GM21619 (cell line): ENCODE results near the gene GRIN2D.

ENCODE experiments used
- ATAC-seq: cut with Tn5 transposase; IDR thresholded peaks from one replicate; pipeline ENCODE4 v1.9.1; 2021; ENCODE audit not compliant: unreplicated experiment

Gene GRIN2D

GRCh38 chr19:48397263-48398101 lies 4.0 kb downstream of the GRIN2D start:
- no peak for ATAC-seq

DNA sequence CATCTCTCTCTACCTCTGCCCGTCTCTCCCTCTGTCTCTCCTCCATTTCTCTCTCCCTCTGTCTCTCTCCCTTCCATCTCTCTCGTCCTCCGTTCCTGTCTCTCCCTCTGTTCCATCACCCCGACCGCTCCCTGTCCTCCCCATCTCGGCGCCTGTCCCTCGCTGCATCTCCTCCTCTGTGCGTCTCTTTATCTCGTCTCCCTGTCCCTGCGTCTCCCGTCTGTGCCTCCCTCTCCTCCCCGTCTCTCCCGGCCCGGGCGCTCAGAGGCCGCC lies 4.6 kb downstream of the GRIN2D start:
- no peak for ATAC-seq

- ATAC-seq = no peak
Observed at GRCh38 chr19:48398375-48399235, 5.1 kb downstream of the GRIN2D start.

GRCh38 chr19:48400018-48400742 lies 6.7 kb downstream of the GRIN2D start:
- ATAC-seq = no peak

DNA sequence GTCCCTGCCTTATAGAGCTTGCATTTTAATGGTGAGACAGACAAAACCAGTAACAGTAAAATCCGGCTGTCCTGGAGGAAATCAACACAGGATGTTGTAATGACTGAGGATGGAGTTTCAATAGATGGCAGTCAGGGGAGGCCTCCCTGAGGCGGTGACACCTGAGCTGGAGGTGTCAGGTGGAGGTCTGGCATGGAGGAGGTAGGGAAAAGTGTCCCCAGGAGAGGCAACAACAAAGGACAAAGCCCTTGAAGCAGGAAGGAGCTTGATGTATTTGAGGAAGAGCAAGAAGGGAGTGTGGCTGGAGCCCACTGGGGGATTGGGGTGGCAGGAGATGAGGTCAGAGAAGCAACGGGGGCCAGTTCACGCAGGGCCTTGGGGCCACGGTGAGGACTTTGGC lies 7.8 kb downstream of the GRIN2D start:
- no peak for ATAC-seq

GRCh38 chr19:48403606-48404005 lies 10.1 kb downstream of the GRIN2D start:
- no peak for ATAC-seq

DNA sequence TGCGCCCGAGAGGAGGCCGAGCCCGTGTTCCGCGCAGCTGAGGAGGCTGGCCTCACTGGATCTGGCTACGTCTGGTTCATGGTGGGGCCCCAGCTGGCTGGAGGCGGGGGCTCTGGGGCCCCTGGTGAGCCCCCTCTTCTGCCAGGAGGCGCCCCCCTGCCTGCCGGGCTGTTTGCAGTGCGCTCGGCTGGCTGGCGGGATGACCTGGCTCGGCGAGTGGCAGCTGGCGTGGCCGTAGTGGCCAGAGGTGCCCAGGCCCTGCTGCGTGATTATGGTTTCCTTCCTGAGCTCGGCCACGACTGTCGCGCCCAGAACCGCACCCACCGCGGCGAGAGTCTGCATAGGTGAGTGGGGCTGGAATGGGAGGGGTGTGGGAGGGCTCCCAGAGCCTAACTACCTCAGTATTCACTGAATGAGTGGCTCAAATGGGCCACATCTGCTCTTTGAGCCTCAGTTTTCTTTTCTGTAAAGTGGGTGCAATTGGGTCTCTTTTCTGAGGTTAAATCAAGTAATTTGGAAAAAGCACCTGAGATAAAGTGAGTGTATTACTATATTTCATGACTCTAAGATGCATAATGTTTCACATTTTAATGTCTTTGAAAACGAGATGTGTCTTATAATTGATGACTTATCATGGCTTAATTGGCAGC lies 11.7 kb downstream of the GRIN2D start:
- no peak for ATAC-seq

DNA sequence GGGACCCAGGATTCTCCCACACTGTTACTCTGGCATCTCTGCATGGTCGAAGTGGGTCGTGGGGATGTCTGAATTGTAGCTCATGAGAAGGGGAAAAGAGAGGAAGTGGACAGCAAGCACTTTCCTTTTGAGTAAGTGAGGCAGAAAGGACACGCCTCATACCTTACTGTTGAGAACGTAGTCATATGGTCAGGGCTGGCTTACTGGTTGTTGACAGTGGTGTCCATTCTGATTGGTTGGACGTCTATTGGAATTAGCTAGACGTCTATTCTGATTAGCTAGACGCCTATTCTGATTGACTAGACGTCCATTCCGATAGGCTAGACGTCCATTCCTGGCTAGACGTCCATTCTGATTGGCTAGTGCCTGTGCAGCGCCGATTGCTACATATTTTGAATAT lies 12.4 kb downstream of the GRIN2D start:
- no peak for ATAC-seq

DNA sequence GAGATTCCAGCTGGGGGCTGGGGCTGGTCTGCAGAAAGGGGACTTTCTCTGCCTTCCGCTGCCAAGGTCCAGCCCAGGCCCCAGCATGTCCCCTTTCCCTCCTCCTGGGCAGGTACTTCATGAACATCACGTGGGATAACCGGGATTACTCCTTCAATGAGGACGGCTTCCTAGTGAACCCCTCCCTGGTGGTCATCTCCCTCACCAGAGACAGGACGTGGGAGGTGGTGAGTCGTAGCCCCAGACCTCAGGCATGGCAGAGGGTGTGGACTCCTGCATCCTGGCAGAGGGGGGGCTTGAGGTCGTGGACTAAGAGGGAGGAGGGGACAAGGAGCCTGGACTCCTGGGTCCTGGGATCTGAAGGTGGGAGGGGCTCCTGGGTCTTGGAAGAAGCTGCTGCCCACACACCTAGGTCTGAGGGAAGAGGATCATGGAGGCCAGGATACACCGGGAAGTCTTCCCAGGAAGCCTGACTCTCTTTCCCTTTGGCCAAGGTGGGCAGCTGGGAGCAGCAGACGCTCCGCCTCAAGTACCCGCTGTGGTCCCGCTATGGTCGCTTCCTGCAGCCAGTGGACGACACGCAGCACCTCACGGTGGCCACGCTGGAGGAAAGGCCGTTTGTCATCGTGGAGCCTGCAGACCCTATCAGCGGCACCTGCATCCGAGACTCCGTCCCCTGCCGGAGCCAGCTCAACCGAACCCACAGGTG lies 20.6 kb downstream of the GRIN2D start:
- ATAC-seq = no peak

DNA sequence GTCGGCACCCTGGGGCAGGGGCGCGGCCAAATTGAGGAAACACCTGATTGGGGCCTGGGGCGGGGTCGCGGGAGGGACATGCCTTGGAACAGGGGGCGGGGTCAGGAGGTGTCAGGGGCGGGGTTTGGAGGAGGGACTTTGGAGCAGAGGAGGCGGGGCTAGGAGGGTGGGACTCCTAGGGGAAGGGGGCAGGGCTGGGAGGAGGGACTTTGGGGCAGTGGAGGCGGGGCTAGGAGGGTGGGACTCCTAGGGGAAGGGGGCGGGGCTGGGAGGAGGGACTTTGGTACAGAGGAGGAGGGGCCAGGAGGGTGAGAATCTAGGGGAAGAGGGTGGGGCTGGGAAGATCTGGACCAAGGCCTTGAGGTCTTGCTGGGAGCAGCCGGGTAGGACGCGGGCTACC lies 21.9 kb downstream of the GRIN2D start:
- no peak for ATAC-seq

- ATAC-seq = no peak
Observed at GRCh38 chr19:48415806-48416221, 22.3 kb downstream of the GRIN2D start.

DNA sequence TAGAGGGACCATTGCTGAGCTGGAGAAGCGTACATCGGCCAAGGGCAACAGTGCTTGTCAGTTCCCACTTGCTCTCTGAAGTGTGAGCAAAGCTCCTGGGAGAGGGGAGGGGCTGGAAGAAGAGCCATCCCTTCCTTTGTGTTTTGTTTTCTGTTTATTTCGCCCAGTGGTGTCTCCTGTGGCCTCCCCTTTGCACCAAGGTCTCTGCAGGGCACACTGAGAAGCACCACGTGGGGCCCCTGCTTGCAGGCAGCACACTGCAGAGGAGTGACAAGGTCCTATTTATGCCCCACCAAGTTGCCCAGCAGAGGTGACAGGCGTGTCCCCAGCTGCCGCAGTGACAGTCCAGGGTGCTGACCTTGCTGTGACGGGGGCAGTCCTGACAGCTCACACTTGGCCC lies 24.0 kb downstream of the GRIN2D start:
- ATAC-seq = no peak

- no peak for ATAC-seq
Observed at GRCh38 chr19:48418317-48419064, 25.0 kb downstream of the GRIN2D start.

DNA sequence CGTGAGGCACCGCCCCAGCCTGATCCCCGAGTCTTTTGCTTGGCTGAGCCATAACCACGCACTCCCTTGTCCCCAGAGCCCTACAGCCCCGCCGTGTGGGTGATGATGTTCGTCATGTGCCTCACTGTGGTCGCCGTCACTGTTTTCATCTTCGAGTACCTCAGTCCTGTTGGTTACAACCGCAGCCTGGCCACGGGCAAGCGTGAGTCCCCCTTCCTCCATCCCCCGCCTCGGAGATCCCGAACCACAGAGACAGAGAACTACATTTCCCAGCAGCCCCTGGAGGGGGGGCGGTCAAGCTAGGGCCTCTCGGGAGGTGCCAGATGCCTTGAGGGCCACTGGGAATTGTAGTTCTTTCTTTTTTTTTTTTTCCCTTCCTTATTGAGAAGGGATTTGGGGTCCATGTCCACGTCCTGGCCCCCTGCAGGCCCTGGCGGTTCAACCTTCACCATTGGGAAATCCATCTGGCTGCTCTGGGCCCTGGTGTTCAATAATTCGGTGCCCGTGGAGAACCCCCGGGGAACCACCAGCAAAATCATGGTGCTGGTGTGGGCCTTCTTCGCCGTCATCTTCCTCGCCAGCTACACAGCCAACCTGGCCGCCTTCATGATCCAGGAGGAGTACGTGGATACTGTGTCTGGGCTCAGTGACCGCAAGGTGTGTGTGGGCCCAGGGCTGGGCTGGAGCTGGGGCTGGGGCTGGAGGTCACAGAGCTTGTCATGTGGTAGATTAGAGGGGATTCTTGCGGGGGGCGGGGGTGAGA lies 25.9 kb downstream of the GRIN2D start:
- peak; percentile 78 for ATAC-seq

GRCh38 chr19:48421548-48421947 lies 28.1 kb downstream of the GRIN2D start:
- no peak for ATAC-seq

DNA sequence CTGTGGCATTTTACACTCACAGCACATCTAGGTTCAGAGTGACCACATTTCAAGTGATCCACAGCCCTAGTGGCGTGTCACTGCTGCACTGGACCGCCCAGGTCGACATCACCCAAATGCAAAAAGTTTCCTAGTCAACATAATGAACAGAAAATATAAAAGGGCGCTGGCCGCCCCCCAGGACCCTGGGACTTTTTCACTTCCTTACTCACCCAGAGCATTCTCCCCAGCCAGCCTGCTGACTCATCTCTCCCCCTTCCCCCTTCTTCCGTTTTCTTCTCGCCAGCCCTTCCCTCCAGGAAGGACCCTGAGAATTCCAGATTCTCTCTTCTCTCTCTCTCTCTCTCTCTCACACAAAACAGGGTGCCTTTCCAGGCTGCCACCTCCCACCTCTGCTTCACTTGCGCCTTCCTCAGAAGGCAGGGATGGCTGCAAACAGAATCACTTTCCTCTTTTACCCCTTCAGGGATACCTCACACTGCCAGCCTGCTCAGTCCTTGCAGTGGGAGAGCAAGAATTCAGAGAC lies 31.3 kb downstream of the GRIN2D start:
- no peak for ATAC-seq

DNA sequence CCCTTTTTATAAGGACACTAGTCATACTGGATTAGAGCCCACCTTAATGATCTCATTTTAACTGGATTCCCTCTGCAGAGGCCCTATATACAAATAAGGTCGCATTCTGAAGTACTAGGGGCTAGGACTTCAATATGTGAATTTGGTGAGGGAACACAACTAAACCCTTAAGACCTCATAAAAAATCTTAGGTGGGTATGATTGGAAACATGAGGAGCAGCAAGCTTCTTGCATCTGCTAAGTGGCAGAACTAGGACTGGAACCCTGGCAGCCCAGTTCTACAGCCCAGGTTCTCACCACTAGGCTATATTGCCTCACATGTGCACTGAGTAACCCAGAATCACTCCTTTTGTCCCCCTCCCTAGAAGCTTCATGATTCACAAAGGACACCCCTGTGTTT lies 35.2 kb downstream of the GRIN2D start:
- no peak for ATAC-seq

DNA sequence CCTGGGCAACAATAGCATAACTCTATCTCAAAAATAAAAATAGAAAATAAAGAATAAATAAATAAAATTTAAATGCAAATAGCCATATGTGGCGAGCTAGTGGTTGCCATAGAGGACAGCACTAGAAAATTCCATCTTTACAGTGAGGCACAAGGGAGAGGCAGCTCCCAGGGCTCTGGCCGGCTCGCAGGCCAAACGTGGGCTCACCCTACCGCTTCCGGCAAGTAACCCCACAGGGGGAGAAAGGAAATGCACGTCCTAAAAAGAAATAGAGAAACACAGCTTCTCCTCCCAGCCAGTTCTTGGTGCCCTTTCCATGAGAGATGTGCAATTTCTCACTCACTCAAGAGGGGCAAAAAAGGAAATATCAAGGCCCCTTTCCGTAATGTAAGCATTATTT lies 39.9 kb downstream of the GRIN2D start:
- ATAC-seq = no peak

DNA sequence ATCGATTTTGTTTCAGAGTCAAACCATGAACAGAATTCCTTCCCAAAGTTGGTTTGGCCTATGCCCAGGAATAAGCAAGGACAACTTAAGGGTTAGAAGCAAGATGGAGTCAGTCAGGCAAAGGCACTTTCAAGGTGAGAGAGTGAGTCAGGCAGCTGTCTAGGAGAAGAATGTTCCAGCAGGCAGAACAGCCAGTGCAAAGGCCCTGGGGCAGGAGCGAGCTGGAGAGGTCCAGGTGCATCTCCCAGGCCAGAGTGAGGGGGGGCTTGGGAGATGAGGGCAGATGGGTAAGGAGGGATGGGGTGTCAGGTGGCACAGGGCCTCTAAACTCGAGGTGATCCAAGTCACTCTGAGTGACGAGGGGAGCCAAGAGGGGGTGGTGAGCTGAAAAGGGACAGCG lies 43.1 kb downstream of the GRIN2D start:
- ATAC-seq = no peak
